CD8-positive, alpha-beta memory T cell (primary cell): ENCODE data around the gene OPCML. TPM values are rescaled to one million over a fixed set of nuclear protein-coding genes. Genes with fewer than 3 reads are reported as not detected.

Source experiments
- CTCF ChIA-PET: fragments of 350-600 bp; sonication (Branson Sonifier 250); formaldehyde crosslinking; loops from one replicate; lab custom pipeline; 2021; ENCODE audit warnings: antibody characterized with exemption; lab: Charles Lee
- POLR2A ChIA-PET: fragments of 350-600 bp; sonication (Branson Sonifier 250); formaldehyde crosslinking; loops from one replicate; lab custom pipeline; 2021; ENCODE audit warnings: antibody characterized with exemption; lab: Charles Lee
- DNase-seq, 5 donors: peaks; one replicate each; pipeline versions ENCODE4 v3.0.0 to v3.0.0-alpha.2; 2020 to 2022; ENCODE audit warnings: mixed read lengths in 1 of 5
- H3K27ac ChIP-seq: one replicate; pipeline ENCODE4 v1.7.0; 2013; ENCODE audit warnings: low read depth, mild to moderate bottlenecking, low read length, moderate library complexity
- H3K27me3 ChIP-seq: 2 replicates; pipeline ENCODE4 v1.7.0; 2013; ENCODE audit warnings: low read length, mild to moderate bottlenecking; ENCODE audit not compliant: insufficient read depth, poor library complexity, severe bottlenecking
- H3K36me3 ChIP-seq: 2 replicates; pipeline ENCODE4 v1.7.0; 2013; ENCODE audit warnings: mild to moderate bottlenecking, low read length, moderate library complexity; ENCODE audit not compliant: insufficient read depth
- H3K4me1 ChIP-seq: 2 replicates; pipeline ENCODE4 v1.7.0; 2013; ENCODE audit warnings: mild to moderate bottlenecking, low read length, moderate library complexity; ENCODE audit not compliant: insufficient read depth
- H3K4me3 ChIP-seq: 2 replicates; pipeline ENCODE4 v1.7.0; 2013; ENCODE audit warnings: mild to moderate bottlenecking, low read length
- H3K9me3 ChIP-seq: 2 replicates; pipeline ENCODE4 v1.7.0; 2013; ENCODE audit warnings: mild to moderate bottlenecking, low read length
- H3K27ac Mint-ChIP-seq, 8 donors: one replicate each; pipeline ENCODE4 v1.8.0; 2020 to 2021; ENCODE audit warnings: mixed read lengths in 8 of 8, mild to moderate bottlenecking in 6 of 8, inconsistent platforms in 3 of 8, moderate library complexity in 3 of 8
- H3K27me3 Mint-ChIP-seq, 2 donors: one replicate each; pipeline ENCODE4 v1.8.0; 2020 to 2021; ENCODE audit warnings: mixed read lengths in 2 of 2, mild to moderate bottlenecking in 1 of 2, moderate library complexity in 1 of 2
- H3K36me3 Mint-ChIP-seq, 3 donors: one replicate each; pipeline ENCODE4 v1.8.0; 2020 to 2021; ENCODE audit warnings: mixed read lengths in 3 of 3, inconsistent platforms in 1 of 3, mild to moderate bottlenecking in 1 of 3
- H3K4me1 Mint-ChIP-seq, 3 donors: one replicate each; pipeline ENCODE4 v1.8.0; 2020 to 2021; ENCODE audit warnings: mixed read lengths in 3 of 3, inconsistent platforms in 1 of 3, mild to moderate bottlenecking in 1 of 3
- H3K4me3 Mint-ChIP-seq, 7 donors: one replicate each; pipeline ENCODE4 v1.8.0; 2020 to 2021; ENCODE audit warnings: mixed read lengths in 7 of 7, mild to moderate bottlenecking in 6 of 7, moderate library complexity in 4 of 7, inconsistent platforms in 2 of 7
- H3K9me3 Mint-ChIP-seq, 5 donors: one replicate each; pipeline ENCODE4 v1.8.0; 2020 to 2022; ENCODE audit warnings: mixed read lengths in 5 of 5, mild to moderate bottlenecking in 3 of 5, moderate library complexity in 2 of 5, inconsistent platforms in 1 of 5
- polyA plus RNA-seq: library from polyadenylated mRNA; unstranded; fragments of 300-500 nt; fragmentation: Illumina TruSeq; gene quantifications from one replicate; pipeline ENCODE4 v1.2.3, GENCODE V29; 2021
- total RNA-seq, 2 experiments: library from RNA; stranded (reverse); gene quantifications; one replicate each; pipeline ENCODE4 v1.2.3, GENCODE V29; 2021

OPCML gene
- total and polyA plus RNA-seq, 3 experiments from 2014 or later, result not detected

DNA sequence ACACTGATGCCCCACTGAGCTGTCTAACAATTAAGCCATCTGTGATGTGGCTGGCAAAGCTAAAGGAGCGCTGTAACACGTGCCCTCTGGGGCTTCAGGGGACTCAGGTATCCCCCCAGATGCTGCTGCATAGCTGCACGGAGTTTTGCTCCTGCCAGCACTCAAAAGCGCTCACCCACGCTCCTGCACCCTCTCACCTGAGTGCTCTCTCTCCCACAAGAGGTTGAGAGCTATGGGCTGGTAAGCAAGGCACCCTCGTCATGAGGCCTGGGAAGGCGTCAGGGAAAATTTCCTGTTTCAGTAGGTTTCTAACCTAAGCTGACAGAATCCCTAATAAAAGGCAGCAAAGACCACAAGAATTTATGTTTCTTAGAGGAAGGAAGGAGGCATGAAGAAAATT lies 850.3 kb downstream of the OPCML start:
- POLR2A ChIA-PET, result no interaction called here
- Mint-ChIP-seq H3K27ac (no peak overlapping the region), H3K27me3 (peaks cover 0 to 2% of the 10 kb centered on the region in 2 donors), H3K4me3 (no peak overlapping the region), H3K4me1 (peaks cover 5 to 18% (median 16%) of the 10 kb centered on the region in 3 donors), H3K36me3 (no peaks in the 10 kb centered on the region), H3K9me3 (peaks cover 0 to 5% (median 2%) of the 10 kb centered on the region in 5 donors)
- Histone ChIP-seq H3K36me3 (no peaks in the 10 kb centered on the region), H3K27me3 (no peaks in the 10 kb centered on the region), H3K4me1 (no peaks in the 10 kb centered on the region), H3K27ac (no peak overlapping the region), H3K9me3 (no peaks in the 10 kb centered on the region), H3K4me3 (no peak overlapping the region)
- CTCF ChIA-PET, result no interaction called here
- DNase-seq, result no peak

DNA sequence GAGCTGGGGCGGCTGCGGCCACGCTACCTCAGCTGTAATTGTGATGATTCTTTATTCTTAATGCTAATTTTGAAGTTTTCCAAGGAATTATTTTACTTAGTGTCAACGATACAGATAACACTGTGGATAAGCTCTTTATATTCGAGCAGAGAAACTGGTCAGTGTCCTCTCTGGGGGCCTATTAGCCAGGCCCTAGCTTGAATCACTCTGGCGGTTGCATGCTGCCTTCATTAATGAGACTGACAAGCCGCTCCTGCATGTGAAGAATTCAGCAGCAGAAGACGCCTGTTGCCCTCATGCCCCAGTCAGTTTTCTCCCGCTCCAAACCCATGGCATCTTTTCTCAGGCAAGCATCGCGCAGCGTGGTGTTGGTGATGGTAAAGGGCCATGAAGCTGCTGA lies 851.7 kb downstream of the OPCML start:
- H3K27ac Mint-ChIP-seq, result no peak overlapping the region
- H3K4me1 Mint-ChIP-seq, result peaks cover 5 to 10% (median 8%) of the 10 kb centered on the region in 3 donors
- ChIA-PET POLR2A (no interaction called here), CTCF (no interaction called here)
- DNase-seq, result no peak
- Histone ChIP-seq H3K27ac (no peak overlapping the region), H3K27me3 (no peaks in the 10 kb centered on the region), H3K4me3 (no peak overlapping the region), H3K36me3 (no peaks in the 10 kb centered on the region), H3K4me1 (no peaks in the 10 kb centered on the region), H3K9me3 (no peaks in the 10 kb centered on the region)
- no peak overlapping the region for H3K4me3 Mint-ChIP-seq
- peaks cover 0 to 2% of the 10 kb centered on the region in 2 donors for H3K27me3 Mint-ChIP-seq
- peaks cover 0 to 5% (median 3%) of the 10 kb centered on the region in 5 donors for H3K9me3 Mint-ChIP-seq
- no peaks in the 10 kb centered on the region for H3K36me3 Mint-ChIP-seq

DNA sequence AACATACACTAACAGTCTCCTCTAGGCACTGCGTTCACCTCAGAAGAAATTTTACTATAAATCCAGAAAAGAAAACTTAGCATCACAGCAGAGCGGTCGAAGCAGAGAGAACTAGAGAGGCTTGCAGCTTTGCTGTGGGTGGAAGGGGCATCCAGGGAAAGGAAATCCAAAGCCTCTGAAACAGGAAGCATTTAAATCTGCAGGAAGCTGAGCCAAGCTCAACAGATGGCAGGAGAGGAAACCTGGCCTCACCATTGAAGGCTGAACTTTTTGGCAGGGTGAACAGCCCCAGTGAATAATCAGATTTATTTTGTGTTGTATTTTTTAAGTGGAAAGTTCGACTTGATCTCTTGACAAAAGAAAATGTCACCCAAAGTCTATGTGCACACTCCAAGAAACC lies 858.1 kb downstream of the OPCML start:
- no peak for DNase-seq
- POLR2A ChIA-PET, result no interaction called here
- H3K4me3 ChIP-seq, result no peak overlapping the region
- H3K4me1 ChIP-seq, result no peaks in the 10 kb centered on the region
- H3K36me3 ChIP-seq, result no peaks in the 10 kb centered on the region
- H3K4me1 Mint-ChIP-seq, result no peaks in the 10 kb centered on the region
- no peaks in the 10 kb centered on the region for H3K27me3 Mint-ChIP-seq
- H3K4me3 Mint-ChIP-seq, result no peak overlapping the region
- H3K36me3 Mint-ChIP-seq, result no peaks in the 10 kb centered on the region
- no peak overlapping the region for H3K27ac ChIP-seq
- CTCF ChIA-PET, result no interaction called here
- H3K9me3 ChIP-seq, result no peaks in the 10 kb centered on the region
- H3K27me3 ChIP-seq, result no peaks in the 10 kb centered on the region
- peaks cover 0 to 5% (median 3%) of the 10 kb centered on the region in 5 donors for H3K9me3 Mint-ChIP-seq
- no peak overlapping the region for H3K27ac Mint-ChIP-seq

DNA sequence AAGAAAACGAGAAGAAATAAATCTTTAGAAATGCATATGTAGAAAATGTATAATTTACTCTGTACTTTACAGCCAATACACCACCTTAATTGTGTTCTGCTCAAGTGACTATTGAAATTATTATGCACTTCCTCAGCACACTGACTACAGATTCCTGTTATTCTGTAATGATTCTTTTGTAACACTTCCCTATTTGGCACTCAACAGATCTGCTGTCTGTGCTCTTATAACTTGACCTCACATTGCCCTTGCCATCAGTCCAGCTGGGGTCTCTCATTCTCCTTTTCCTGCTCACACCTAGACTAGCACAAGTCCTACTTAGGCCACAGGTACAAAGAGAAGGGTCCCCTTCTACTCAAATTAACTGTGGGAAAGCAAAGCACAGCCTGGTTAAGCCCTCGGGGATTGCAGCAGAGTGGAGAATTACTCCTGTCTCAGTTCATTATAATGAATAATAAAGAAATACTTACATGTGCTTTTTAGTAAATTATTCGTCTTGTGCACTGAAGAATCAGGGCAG lies 860.4 kb downstream of the OPCML start:
- Mint-ChIP-seq H3K27ac (no peak overlapping the region), H3K27me3 (no peaks in the 10 kb centered on the region), H3K9me3 (peaks cover 0 to 5% (median under 1%) of the 10 kb centered on the region in 5 donors), H3K36me3 (no peaks in the 10 kb centered on the region), H3K4me1 (no peaks in the 10 kb centered on the region), H3K4me3 (no peak overlapping the region)
- H3K9me3 ChIP-seq, result no peaks in the 10 kb centered on the region
- H3K27me3 ChIP-seq, result no peaks in the 10 kb centered on the region
- POLR2A ChIA-PET, result no interaction called here
- H3K4me1 ChIP-seq, result no peaks in the 10 kb centered on the region
- H3K4me3 ChIP-seq, result no peak overlapping the region
- H3K27ac ChIP-seq, result no peak overlapping the region
- H3K36me3 ChIP-seq, result no peaks in the 10 kb centered on the region
- CTCF ChIA-PET, result no interaction called here
- DNase-seq, result no peak

DNA sequence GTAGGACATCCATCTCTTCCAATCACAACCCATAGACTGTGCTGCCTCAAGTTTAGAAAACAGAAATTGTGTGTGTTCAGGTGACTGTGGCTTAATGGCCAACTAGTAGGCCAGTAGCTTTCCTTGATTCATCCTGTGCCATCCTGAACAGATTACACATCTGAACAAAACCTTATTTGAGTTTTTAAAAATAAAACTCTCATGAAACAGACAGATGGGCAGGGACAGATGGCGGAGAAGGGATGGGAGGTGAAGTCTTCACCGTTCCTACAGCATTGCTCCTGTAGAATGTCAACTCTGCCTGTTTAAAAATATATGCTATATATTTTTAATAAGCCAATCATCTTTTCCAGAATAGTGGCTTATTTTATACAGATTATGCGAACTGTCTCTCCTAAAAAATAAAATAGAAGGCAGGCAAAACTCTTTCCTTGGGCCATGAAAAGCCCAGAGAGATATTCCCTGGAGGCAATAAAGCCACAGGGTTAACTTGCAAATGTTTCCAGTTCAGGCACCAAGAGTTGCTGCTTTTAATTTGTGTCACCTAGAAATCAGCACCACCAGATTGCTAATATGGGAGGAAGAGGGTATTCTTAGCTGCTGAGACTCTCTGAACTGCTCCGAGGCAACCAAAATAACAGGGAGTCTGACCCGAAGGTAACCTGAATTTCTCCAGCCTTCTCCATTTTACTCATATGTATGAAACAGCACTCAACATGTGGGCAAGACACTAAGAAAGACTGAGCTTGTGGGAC lies 861.2 kb downstream of the OPCML start:
- Histone ChIP-seq H3K27ac (no peak overlapping the region), H3K36me3 (no peaks in the 10 kb centered on the region), H3K9me3 (no peaks in the 10 kb centered on the region), H3K4me3 (no peak overlapping the region), H3K27me3 (no peaks in the 10 kb centered on the region), H3K4me1 (no peaks in the 10 kb centered on the region)
- H3K36me3 Mint-ChIP-seq, result no peaks in the 10 kb centered on the region
- no peak overlapping the region for H3K27ac Mint-ChIP-seq
- H3K9me3 Mint-ChIP-seq, result peaks cover 0 to 5% (median 0%) of the 10 kb centered on the region in 5 donors
- no peaks in the 10 kb centered on the region for H3K27me3 Mint-ChIP-seq
- ChIA-PET CTCF (no interaction called here), POLR2A (no interaction called here)
- DNase-seq, result no peak
- no peak overlapping the region for H3K4me3 Mint-ChIP-seq
- H3K4me1 Mint-ChIP-seq, result no peaks in the 10 kb centered on the region

DNA sequence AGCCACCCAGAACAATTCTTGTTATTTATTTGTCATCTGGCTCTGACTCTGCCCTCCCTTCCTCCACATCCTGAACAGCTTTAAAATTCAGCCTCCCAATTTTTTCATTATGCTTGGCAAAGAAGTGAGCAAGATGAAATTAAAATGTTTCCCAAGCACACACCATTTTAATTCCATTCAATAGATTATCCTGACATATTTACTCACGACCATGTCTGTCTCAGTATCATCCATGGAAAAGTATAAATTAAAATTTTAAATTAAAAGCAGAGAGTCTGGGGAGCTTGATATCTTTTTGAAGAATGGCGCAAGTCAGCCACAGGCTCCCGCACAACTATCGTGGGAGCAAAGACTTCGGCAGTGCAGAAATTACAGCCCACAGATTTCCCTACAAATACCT lies 862.4 kb downstream of the OPCML start:
- Histone ChIP-seq H3K36me3 (no peaks in the 10 kb centered on the region), H3K9me3 (no peaks in the 10 kb centered on the region), H3K27ac (no peak overlapping the region), H3K27me3 (no peaks in the 10 kb centered on the region), H3K4me3 (no peak overlapping the region), H3K4me1 (no peaks in the 10 kb centered on the region)
- Mint-ChIP-seq H3K4me1 (no peaks in the 10 kb centered on the region), H3K27ac (no peak overlapping the region), H3K4me3 (no peak overlapping the region), H3K36me3 (no peaks in the 10 kb centered on the region), H3K27me3 (peaks cover 0 to 1% of the 10 kb centered on the region in 2 donors), H3K9me3 (peaks cover 0 to 5% (median 0%) of the 10 kb centered on the region in 5 donors)
- DNase-seq, result no peak
- CTCF ChIA-PET, result no interaction called here
- POLR2A ChIA-PET, result no interaction called here

DNA sequence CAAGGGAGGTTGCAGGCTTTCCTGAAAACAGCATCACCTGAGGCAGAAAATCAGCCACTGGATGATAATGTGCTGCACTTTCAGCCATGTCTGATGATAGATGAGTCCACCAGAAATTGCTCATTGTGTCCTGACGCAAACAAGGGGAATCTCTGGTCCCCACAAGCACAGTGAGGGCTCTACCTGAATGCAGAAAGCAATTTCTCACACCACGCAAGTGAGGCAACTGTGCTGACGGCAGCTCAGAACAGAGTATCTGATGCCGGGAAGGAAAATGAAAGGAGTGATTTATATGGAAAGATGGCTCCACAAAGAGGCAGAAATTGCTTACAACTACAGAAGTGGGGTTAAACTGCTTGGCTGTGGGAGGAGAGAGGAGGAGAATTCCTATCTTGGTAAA lies 867.1 kb downstream of the OPCML start:
- no peak for DNase-seq
- no peaks in the 10 kb centered on the region for H3K27me3 ChIP-seq
- Mint-ChIP-seq H3K27ac (no peak overlapping the region), H3K9me3 (peaks cover 0 to 4% (median 0%) of the 10 kb centered on the region in 5 donors), H3K4me3 (no peak overlapping the region), H3K36me3 (no peaks in the 10 kb centered on the region), H3K4me1 (no peaks in the 10 kb centered on the region), H3K27me3 (peaks cover 0 to 1% of the 10 kb centered on the region in 2 donors)
- ChIA-PET POLR2A (no interaction called here), CTCF (no interaction called here)
- no peaks in the 10 kb centered on the region for H3K4me1 ChIP-seq
- no peaks in the 10 kb centered on the region for H3K36me3 ChIP-seq
- H3K4me3 ChIP-seq, result no peak overlapping the region
- H3K9me3 ChIP-seq, result no peaks in the 10 kb centered on the region
- H3K27ac ChIP-seq, result no peak overlapping the region

DNA sequence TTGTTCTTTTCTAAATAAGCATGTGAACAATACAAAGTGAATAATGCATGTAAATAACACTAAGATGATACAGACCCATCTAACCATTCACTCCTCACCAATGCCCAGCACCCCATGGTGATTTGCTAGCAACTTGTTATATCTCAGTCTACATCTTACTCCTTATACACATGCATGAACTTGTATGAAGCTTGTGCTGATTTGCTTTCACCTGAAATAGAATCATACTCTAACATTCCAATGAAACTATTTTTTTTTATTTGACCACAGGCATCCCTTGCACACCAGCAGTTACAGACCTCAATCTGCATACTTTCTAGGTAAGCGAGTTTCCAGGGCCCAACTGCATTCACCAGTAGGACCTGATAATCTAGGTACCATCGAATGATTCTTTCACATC lies 873.6 kb downstream of the OPCML start:
- Histone ChIP-seq H3K27me3 (no peaks in the 10 kb centered on the region), H3K4me3 (no peak overlapping the region), H3K4me1 (no peaks in the 10 kb centered on the region), H3K36me3 (no peaks in the 10 kb centered on the region), H3K9me3 (no peaks in the 10 kb centered on the region), H3K27ac (no peak overlapping the region)
- ChIA-PET CTCF (no interaction called here), POLR2A (no interaction called here)
- no peaks in the 10 kb centered on the region for H3K4me1 Mint-ChIP-seq
- no peak overlapping the region for H3K4me3 Mint-ChIP-seq
- no peak overlapping the region for H3K27ac Mint-ChIP-seq
- no peak for DNase-seq
- H3K9me3 Mint-ChIP-seq, result peaks cover 0 to 4% (median 0%) of the 10 kb centered on the region in 5 donors
- H3K36me3 Mint-ChIP-seq, result no peaks in the 10 kb centered on the region
- H3K27me3 Mint-ChIP-seq, result no peaks in the 10 kb centered on the region
